Measurements from ENCODE around the gene ARSG. TPM values are rescaled to one million over a fixed set of nuclear protein-coding genes. Genes with fewer than 3 reads are reported as not detected.

The ARSG gene
- total and polyA plus RNA-seq, 2 of the 8 experiments (the other 6 are each of a cell fraction or from before 2014, with no cell fraction given): 3.3 to 4.0 TPM

DNA sequence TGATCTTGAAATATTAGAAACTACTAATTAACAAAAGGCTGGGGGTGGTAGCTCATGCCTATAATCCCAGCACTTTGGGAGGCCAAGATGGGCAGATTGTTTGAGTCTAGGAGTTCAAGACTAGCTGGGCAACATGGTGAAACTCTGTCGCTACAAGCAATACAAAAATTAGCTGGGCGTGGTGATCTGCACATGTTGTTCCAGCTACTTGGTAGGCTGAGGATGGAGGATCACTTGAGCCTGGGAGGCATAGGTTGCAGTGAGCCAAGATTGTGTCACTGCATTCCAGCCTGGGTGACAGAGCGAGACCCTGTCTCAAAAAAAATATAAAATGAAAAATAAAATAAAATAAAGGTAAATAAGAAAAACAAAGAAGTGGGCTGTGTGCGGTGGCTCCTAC is 66.6 kb downstream of the ARSG start:
- Histone ChIP-seq H3K18ac (ENCODE audit: extremely low read depth, low read length) (no peak overlapping the region), H3K4me2 (ENCODE audit: insufficient read depth in 1 of 2, low read depth in 2 of 2, low read length in 2 of 2) (no peak overlapping the region), H2BK15ac (ENCODE audit: low read length) (no peak overlapping the region), H3K79me2 (ENCODE audit: control insufficient read depth in 1 of 2, insufficient read depth in 2 of 2, low read length in 2 of 2) (no peaks in the 10 kb centered on the region), H4K91ac (replicated peaks; ENCODE audit: insufficient read length, low read length) (no peak overlapping the region), H3K9ac (replicated peaks in 1 of 4; ENCODE audit: extremely low read depth in 1 of 4, low read depth in 3 of 4, low read length in 3 of 4) (no peak overlapping the region), H3K27ac (ENCODE audit: low read depth, low read length) (no peak overlapping the region), H3K4ac (replicated peaks; ENCODE audit: insufficient read length, low read depth, low read length) (no peak overlapping the region), H2AFZ (ENCODE audit: low read length) (no peak overlapping the region), H4K5ac (ENCODE audit: insufficient read length, low read depth, low read length) (no peak overlapping the region), H3K4me1 (replicated peaks in 1 of 4; ENCODE audit: control insufficient read depth in 3 of 4, insufficient read depth in 4 of 4, low read length in 3 of 4) (peaks cover 0 to 13% (median 3%) of the 10 kb centered on the region in 4 experiments; a peak in 5 of 7 replicates), H2AK5ac (ENCODE audit: low read depth, low read length) (no peak overlapping the region), H4K20me1 (replicated peaks in 1 of 2; ENCODE audit: control insufficient read depth in 1 of 2, insufficient read depth in 2 of 2, low read length in 2 of 2) (no peaks in the 10 kb centered on the region), H3K56ac (replicated peaks; ENCODE audit: insufficient read length, low read depth, low read length) (no peak overlapping the region), H2BK120ac (replicated peaks; ENCODE audit: low read depth, low read length) (no peak overlapping the region), H3K27me3 (replicated peaks in 1 of 4; ENCODE audit: control insufficient read depth in 3 of 4, extremely low read depth in 1 of 4, insufficient read depth in 3 of 4, low read length in 3 of 4) (no peaks in the 10 kb centered on the region), H2BK20ac (ENCODE audit: low read length) (no peak overlapping the region), H4K8ac (ENCODE audit: extremely low read depth, insufficient read depth, low read length) (no peak overlapping the region), H3K23ac (ENCODE audit: insufficient read length) (no peak overlapping the region), H3K36me3 (ENCODE audit: control insufficient read depth in 2 of 4, insufficient read depth in 4 of 4, low read length in 3 of 4) (peaks cover 0 to 3% (median 0%) of the 10 kb centered on the region in 4 experiments; a peak in 1 of 8 replicates), H3K4me3 (ENCODE audit: extremely low read depth in 1 of 4, insufficient read depth in 2 of 4, low read depth in 3 of 4, low read length in 4 of 4) (no peak overlapping the region), H2BK5ac (ENCODE audit: low read depth, low read length) (no peak overlapping the region), H3K23me2 (ENCODE audit: low read depth, low read length) (no peaks in the 10 kb centered on the region), H3K14ac (ENCODE audit: insufficient read length) (no peak overlapping the region), H3K79me1 (ENCODE audit: low read depth, low read length) (no peaks in the 10 kb centered on the region), H3K9me3 (ENCODE audit: insufficient read depth in 2 of 2, low read depth in 1 of 2, low read length in 1 of 2) (no peaks in the 10 kb centered on the region), H2BK12ac (ENCODE audit: low read depth, low read length) (no peak overlapping the region)
- WGBS, 2 experiments (ENCODE audit: extremely low coverage in 1 of 2, insufficient coverage in 1 of 2, insufficient read length in 1 of 2, insufficient replicate concordance in 2 of 2, low coverage in 1 of 2, low lambda C conversion rate in 2 of 2, missing lambda C conversion rate in 1 of 2): 95% methylated on average over 4 of the region's 4 CpGs; no CpG with 5 or more reads in 1 of the 2 experiments
- POLR2A ChIA-PET (ENCODE audit: partially characterized antibody): no interaction called here
- no peak for FAIRE-seq
- CTCF ChIA-PET (ENCODE audit: partially characterized antibody): interaction anchor here (0.6 to 2.5 kb wide), 6 partner anchors 9 to 271 kb away, joined by 3 to 10 read pairs (median 4); no protein-coding TSS in a partner anchor
- TF ChIP-seq JUND (IDR thresholded peaks at IDR 0.05; ENCODE audit: low read length): no peak
- TF ChIP-seq FOSL1 (IDR thresholded peaks at IDR 0.05; ENCODE audit: insufficient read depth, low read depth, low read length): no peak
- no peak for TF ChIP-seq SP1 (IDR thresholded peaks at IDR 0.05; ENCODE audit: low read depth, low read length)
- no peak for DNase-seq (ENCODE audit: low read depth in 1 of 2, low spot score in 2 of 2)

All from H1 (cell line).